ENCODE data around the gene DNAJB11. TPM values are rescaled to one million over a fixed set of nuclear protein-coding genes. Genes with fewer than 3 reads are reported as not detected.

Gene DNAJB11
- total RNA-seq, 2 donors from 2014 or later: 38.9 to 76.5 TPM

DNA sequence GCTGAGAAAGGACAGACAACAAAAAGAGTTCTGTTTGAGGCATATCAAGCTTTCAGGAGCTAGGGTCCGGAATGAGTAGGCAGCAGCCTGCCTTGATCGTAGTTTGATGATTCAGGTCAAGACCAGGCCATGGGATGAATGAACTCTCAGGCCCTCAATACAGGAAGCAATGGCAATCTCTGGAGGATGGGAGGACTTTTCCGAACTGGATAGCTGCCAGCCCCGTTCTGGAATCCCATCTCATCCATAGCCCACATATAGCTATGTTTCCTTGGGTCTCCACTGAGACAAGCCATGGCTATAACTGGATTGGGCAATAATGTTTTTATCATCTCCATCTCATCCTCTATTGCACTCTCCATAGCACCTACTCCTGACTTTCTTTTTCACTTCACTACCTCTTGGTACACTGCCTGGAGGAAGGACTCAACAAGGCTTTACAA lies 55.1 kb downstream of the DNAJB11 start:
- DNase-seq (no peak), ATAC-seq (no peak)
- Histone ChIP-seq H3K4me3 (no peak overlapping the region), H3K27me3 (no peaks in the 10 kb centered on the region), H3K27ac (no peak overlapping the region), H3K36me3 (replicated peaks in 1 of 2; ENCODE audit: insufficient read depth in 1 of 2, low read depth in 2 of 2) (no peaks in the 10 kb centered on the region), H3K9me3 (no peaks in the 10 kb centered on the region), H3K4me1 (no peaks in the 10 kb centered on the region)
- intact Hi-C loops (cut with DNase I): loop anchor here (10.0 kb wide), 1 partner anchor 361 kb away; no protein-coding TSS in a partner anchor
- TF ChIP-seq POLR2A (IDR thresholded peaks at IDR 0.05): no peak
- TF ChIP-seq, protein P1, sequence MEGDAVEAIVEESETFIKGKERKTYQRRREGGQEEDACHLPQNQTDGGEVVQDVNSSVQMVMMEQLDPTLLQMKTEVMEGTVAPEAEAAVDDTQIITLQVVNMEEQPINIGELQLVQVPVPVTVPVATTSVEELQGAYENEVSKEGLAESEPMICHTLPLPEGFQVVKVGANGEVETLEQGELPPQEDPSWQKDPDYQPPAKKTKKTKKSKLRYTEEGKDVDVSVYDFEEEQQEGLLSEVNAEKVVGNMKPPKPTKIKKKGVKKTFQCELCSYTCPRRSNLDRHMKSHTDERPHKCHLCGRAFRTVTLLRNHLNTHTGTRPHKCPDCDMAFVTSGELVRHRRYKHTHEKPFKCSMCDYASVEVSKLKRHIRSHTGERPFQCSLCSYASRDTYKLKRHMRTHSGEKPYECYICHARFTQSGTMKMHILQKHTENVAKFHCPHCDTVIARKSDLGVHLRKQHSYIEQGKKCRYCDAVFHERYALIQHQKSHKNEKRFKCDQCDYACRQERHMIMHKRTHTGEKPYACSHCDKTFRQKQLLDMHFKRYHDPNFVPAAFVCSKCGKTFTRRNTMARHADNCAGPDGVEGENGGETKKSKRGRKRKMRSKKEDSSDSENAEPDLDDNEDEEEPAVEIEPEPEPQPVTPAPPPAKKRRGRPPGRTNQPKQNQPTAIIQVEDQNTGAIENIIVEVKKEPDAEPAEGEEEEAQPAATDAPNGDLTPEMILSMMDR (IDR thresholded peaks at IDR 0.05): no peak
- WGBS, 2 donors: 47 to 51% methylated on average over 4 of the region's 4 CpGs

GRCh38 chr3:186626254-186626847 lies 55.8 kb downstream of the DNAJB11 start:
- TF ChIP-seq POLR2A (IDR thresholded peaks at IDR 0.05): no peak
- TF ChIP-seq, protein P1 (IDR thresholded peaks at IDR 0.05): no peak
- Histone ChIP-seq H3K36me3 (replicated peaks in 1 of 2; ENCODE audit: insufficient read depth in 1 of 2, low read depth in 2 of 2) (no peaks in the 10 kb centered on the region), H3K4me3 (no peak overlapping the region), H3K9me3 (no peaks in the 10 kb centered on the region), H3K27ac (no peak overlapping the region), H3K27me3 (no peaks in the 10 kb centered on the region), H3K4me1 (no peaks in the 10 kb centered on the region)
- 44 to 53% methylated on average over 7 of the region's 7 CpGs for WGBS, 2 donors
- ATAC-seq (no peak), DNase-seq (no peak)
- intact Hi-C loops (cut with DNase I): loop anchor here (10.0 kb wide), 1 partner anchor 362 kb away; no protein-coding TSS in a partner anchor

- DNase-seq (no peak), ATAC-seq (no peak)
- no peaks in the 10 kb centered on the region for H3K9me3 ChIP-seq
- H3K27me3 ChIP-seq: no peaks in the 10 kb centered on the region
- TF ChIP-seq, protein P1 (IDR thresholded peaks at IDR 0.05): no peak
- no peak overlapping the region for H3K27ac ChIP-seq
- intact Hi-C loops (cut with DNase I): loop anchor here (10.0 kb wide), 1 partner anchor 363 kb away; no protein-coding TSS in a partner anchor
- WGBS, 2 donors: 78 to 91% methylated on average over 7 of the region's 7 CpGs
- H3K36me3 ChIP-seq (replicated peaks in 1 of 2; ENCODE audit: insufficient read depth in 1 of 2, low read depth in 2 of 2): no peaks in the 10 kb centered on the region
- no peaks in the 10 kb centered on the region for H3K4me1 ChIP-seq
- H3K4me3 ChIP-seq: no peak overlapping the region
These were observed 57.4 kb downstream of the DNAJB11 start for GRCh38 chr3:186627852-186628414.

DNA sequence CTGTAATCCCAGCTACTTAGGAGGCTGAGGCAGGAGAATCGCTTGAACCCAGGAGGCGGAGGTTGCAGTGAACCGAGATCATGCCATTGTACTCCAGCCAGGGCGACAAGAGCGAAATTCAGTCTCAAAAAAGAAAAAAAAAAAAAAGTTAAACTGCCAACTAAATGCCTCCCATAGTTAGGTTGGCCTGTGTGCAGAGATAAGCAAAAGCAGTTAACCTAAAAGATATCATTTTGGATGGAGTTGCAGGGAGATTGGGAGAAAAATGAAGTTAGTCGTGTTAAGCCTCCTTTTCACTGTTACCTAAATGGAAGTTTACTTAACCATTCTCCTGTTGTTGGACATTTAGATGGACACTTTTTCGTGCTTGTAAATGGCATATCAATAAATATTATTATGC lies 58.2 kb downstream of the DNAJB11 start:
- H3K4me1 ChIP-seq: peaks cover 6% of the 10 kb centered on the region
- no peak overlapping the region for H3K4me3 ChIP-seq
- intact Hi-C loops (cut with DNase I): loop anchor here (10.0 kb wide), 1 partner anchor 364 kb away; no protein-coding TSS in a partner anchor
- no peaks in the 10 kb centered on the region for H3K9me3 ChIP-seq
- ATAC-seq (no peak), DNase-seq (no peak)
- WGBS, 2 donors: 71 to 76% methylated on average over 7 of the region's 7 CpGs
- H3K27ac ChIP-seq: no peak overlapping the region
- no peaks in the 10 kb centered on the region for H3K27me3 ChIP-seq
- H3K36me3 ChIP-seq (replicated peaks in 1 of 2; ENCODE audit: insufficient read depth in 1 of 2, low read depth in 2 of 2): no peaks in the 10 kb centered on the region
- TF ChIP-seq, protein P1 (IDR thresholded peaks at IDR 0.05): no peak
- TF ChIP-seq POLR2A (IDR thresholded peaks at IDR 0.05): no peak

Data from body of pancreas (tissue), 4 donors.